ENCODE results near the gene ABLIM2.

The ABLIM2 gene

DNA sequence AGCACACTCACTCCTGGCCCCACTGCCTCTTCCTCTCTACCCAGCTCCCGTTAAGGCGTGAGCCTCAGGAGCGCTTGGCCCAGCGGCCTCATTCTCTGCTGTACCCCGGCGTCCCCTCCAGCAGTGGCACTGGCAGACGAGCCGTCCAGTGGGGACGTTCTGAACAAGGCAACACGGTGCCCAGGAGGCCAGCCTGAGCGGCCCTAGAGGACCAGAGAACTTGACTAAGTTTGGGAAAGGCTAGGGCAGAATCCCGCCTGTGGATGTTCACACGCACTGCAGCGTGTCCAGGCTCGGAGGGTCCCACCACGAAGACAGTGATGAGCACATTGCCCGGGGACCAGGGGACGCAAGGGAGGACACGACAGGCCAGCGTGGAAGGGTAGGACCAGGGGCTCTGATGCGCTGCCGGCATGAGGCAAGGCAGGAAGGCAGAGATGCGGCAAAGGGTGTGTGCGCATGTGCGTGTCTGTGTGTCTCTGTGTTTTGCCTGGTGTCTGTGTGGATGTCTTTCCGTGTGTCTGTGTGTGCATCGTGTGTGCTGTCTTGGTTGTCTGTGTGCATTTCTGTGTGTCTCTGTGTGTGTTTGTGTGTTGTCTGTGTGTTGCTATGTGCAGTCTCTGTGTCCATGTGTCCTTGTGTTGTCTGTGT lies 89.4 kb downstream of the ABLIM2 start:
- H3K4me3 ChIP-seq (ENCODE audit: low read length): no peak overlapping the region
- DNase-seq (ENCODE audit: low read depth): no peak
- TF ChIP-seq, protein P1, sequence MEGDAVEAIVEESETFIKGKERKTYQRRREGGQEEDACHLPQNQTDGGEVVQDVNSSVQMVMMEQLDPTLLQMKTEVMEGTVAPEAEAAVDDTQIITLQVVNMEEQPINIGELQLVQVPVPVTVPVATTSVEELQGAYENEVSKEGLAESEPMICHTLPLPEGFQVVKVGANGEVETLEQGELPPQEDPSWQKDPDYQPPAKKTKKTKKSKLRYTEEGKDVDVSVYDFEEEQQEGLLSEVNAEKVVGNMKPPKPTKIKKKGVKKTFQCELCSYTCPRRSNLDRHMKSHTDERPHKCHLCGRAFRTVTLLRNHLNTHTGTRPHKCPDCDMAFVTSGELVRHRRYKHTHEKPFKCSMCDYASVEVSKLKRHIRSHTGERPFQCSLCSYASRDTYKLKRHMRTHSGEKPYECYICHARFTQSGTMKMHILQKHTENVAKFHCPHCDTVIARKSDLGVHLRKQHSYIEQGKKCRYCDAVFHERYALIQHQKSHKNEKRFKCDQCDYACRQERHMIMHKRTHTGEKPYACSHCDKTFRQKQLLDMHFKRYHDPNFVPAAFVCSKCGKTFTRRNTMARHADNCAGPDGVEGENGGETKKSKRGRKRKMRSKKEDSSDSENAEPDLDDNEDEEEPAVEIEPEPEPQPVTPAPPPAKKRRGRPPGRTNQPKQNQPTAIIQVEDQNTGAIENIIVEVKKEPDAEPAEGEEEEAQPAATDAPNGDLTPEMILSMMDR (conservative IDR thresholded peaks at IDR 0.05; ENCODE audit: low read depth, low read length): no peak

DNA sequence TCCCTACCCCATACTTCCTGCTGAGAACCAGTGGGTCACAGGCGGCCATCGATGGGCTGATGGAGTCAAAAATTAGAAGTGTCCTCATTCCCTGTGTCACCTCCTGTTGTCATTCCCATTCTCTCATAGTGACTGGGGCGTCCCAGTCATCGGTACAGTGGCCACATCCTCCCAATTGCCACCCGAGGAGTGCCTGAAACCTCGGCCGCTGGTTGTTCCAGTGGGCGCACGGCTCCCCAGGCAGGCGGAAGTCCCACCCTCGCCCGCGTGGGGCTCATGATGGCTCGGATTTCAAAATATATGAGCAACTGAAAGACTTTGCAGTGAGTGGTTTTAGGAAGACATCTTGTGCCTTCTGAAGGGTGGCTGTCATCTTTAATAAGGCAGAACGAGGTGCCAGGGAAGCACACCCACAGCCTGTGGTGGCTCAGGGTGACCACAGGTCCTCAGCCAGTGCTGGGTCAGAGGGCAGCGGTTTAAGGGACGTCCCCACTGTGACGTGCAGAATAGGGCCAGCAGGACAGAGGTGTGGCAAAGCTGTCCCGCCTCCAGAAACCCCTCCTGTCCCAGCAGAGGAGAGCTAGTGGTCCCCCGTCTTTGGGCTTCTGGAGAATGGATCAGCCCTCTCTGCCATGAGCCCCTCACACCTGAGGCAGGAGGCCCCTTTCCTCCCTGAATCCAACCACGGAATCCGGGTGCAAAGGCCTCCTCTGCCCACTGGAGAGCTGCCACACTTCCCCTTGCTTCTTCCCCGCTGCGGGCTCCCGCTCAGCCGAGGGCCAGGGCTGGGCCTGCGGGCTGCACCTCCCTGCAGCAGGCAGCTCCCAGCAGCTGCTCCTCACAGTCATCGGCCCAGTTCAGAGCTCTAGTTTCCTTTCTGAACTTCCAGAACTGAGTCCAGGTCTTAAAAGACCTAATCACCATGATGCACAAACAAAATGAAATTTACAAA lies 90.4 kb downstream of the ABLIM2 start:
- DNase-seq (ENCODE audit: low read depth): no peak
- H3K4me3 ChIP-seq (ENCODE audit: low read length): no peak overlapping the region
- TF ChIP-seq, protein P1 (conservative IDR thresholded peaks at IDR 0.05; ENCODE audit: low read depth, low read length): no peak

DNA sequence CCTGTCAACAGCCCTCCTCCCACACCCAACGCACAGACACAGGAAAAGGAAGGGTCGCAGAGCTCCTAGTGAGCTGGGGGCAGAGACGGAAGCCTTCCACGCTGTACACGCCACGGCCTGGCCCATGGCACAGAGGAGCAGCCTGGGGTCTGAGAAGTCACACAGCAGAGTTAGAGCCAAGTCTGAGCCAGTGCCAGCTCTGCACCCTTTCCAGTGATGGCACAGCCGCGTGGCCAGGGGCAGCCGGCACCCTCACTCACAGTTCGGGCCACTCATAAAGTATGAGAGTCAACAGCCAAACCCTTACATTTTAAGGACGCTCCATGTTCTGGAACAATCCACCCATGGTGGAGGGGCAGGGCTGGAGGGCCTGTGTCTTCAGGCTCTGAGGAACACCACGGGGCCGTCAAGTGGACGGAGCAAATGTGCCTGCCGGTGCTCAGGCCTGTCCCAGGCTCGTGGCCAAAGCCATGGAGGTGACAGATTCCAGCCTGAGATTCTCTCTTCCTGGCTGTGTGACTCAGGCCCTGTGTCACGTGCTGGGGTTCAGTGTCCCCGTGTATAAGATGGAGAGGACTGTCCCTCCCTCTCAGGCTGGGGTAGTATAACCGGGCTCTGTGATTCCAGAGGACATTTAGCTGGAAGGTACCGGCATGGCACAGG lies 91.2 kb downstream of the ABLIM2 start:
- H3K4me3 ChIP-seq (ENCODE audit: low read length): no peak overlapping the region
- TF ChIP-seq, protein P1 (conservative IDR thresholded peaks at IDR 0.05; ENCODE audit: low read depth, low read length): no peak
- DNase-seq (ENCODE audit: low read depth): no peak

DNA sequence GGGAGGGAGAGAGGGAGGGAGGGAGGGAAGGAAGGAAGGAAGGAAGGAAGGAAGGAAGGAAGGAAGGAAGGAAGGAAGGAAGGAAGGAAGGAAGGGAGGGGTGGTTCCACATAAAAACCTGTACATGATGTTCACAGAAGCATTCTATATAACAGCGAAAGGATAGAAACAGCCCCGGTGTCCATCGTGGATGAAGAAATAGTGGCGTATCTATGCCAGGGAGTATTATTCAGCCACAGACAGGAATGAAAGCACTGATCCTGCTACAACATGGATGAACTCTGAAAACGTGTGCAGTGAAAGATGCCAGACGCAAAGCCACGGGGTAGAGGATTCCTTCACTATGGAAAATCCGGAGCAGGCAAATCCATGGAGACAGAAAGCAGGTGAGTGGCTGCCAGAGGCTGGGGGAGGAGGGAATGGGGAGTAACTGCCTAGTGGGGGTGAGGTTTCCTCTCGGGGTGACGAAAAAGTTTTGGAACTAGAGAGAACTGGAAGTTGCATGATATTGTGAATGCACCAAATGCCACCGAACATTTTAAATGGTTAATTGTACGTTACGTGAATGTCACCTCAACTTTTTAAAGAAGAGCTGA lies 92.2 kb downstream of the ABLIM2 start:
- TF ChIP-seq, protein P1 (conservative IDR thresholded peaks at IDR 0.05; ENCODE audit: low read depth, low read length): no peak
- no peak overlapping the region for H3K4me3 ChIP-seq (ENCODE audit: low read length)
- DNase-seq (ENCODE audit: low read depth): no peak

DNA sequence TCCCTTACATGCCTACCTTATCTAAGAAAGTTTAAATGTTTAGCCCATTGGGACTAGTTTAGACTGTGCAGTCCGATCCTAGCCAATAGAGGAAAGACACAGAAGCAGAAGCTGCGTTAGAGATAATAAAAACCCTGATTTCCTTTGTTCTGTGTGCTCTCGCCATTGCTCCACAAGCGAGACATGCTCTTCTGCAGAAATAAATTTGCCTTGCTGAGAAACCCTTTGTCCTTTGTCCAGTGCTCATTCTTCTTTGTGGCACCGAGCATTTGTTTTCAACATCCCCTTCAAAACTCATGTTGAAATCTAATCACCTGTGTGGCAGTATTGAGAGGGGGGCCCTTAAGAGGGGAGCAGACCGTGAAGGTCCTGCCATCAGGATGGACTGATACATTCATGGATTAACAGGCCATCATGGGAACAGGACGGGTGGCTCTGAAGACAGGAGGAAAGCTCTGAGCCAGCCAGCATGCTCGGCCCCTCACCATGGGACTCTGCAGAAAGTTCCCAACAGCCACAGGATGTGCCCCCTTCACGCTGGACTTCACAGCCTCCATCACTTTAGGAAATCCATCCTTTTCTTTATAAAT lies 94.5 kb downstream of the ABLIM2 start:
- H3K4me3 ChIP-seq (ENCODE audit: low read length): no peak overlapping the region
- TF ChIP-seq, protein P1 (conservative IDR thresholded peaks at IDR 0.05; ENCODE audit: low read depth, low read length): no peak

DNA sequence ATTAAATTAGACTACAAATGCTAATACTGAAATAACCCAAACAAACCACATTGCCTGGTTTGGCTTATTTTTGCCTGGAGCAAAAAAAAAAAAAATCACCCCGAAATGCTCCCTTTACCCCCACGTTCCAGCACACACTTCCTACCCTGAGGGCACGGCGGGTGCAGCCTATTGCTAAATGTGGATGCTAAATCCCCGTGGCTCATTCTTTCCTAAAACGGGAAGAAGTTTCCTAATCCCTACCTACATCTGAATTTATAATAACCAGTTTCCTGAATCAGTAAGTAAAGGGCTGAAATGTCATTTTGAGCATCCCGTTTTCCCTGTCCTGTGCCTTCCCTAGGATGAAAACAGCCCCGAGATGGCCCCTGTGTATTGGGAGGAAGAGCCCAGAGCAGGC lies 97.0 kb downstream of the ABLIM2 start:
- no peak for DNase-seq (ENCODE audit: low read depth)
- H3K4me3 ChIP-seq (ENCODE audit: low read length): no peak overlapping the region
- TF ChIP-seq, protein P1 (conservative IDR thresholded peaks at IDR 0.05; ENCODE audit: low read depth, low read length): no peak

More for the DNA sequence above, 94.5 kb downstream of the ABLIM2 start:
- DNase-seq (ENCODE audit: low read depth): no peak

Measured in retinal pigment epithelial cell (primary cell).